HL-60 (cell line): ENCODE data around the gene COMMD10.

ENCODE experiments used
- DNase-seq, 2 experiments: peaks; one replicate each; pipeline ENCODE4 v3.0.0-alpha.2; 2010 to 2020; ENCODE audit warnings: low read depth in 1 of 2, low spot score in 1 of 2
- H3K27ac ChIP-seq: fragments of 250-450 bp; sonication (Bioruptor Pico); replicated peaks from 2 replicates; pipeline ENCODE4 v1.5.1; 2020; ENCODE audit warnings: mild to moderate bottlenecking, moderate library complexity
- H3K27me3 ChIP-seq: fragments of 250-450 bp; sonication (Bioruptor Pico); 2 replicates; pipeline ENCODE4 v1.5.1; 2021; ENCODE audit warnings: mild to moderate bottlenecking, moderate library complexity; ENCODE audit not compliant: insufficient read depth, poor library complexity, severe bottlenecking
- H3K4me3 ChIP-seq: replicated peaks from 2 replicates; pipeline ENCODE4 v1.5.1; 2011; ENCODE audit warnings: mild to moderate bottlenecking, control low read depth, low read length; ENCODE audit not compliant: insufficient read depth
- CTCF ChIP-seq: IDR thresholded peaks from one replicate; pipeline ENCODE4 v1.5.1; 2011; ENCODE audit warnings: low read length, control low read depth, inconsistent platforms; ENCODE audit not compliant: insufficient read depth
- GABPA ChIP-seq: IDR thresholded peaks from 2 replicates; pipeline ENCODE4 v1.6.1; 2012; ENCODE audit warnings: low read depth
- POLR2AphosphoS5 ChIP-seq: IDR thresholded peaks from 2 replicates; pipeline ENCODE4 v1.6.1; 2012; ENCODE audit warnings: low read depth
- REST ChIP-seq: IDR thresholded peaks from 2 replicates; pipeline ENCODE4 v1.6.1; 2012; ENCODE audit warnings: low read depth; ENCODE audit not compliant: insufficient replicate concordance
- SPI1 ChIP-seq: IDR thresholded peaks from 2 replicates; pipeline ENCODE4 v1.6.1; 2012; ENCODE audit warnings: low read depth, mild to moderate bottlenecking, borderline replicate concordance

The COMMD10 gene

DNA sequence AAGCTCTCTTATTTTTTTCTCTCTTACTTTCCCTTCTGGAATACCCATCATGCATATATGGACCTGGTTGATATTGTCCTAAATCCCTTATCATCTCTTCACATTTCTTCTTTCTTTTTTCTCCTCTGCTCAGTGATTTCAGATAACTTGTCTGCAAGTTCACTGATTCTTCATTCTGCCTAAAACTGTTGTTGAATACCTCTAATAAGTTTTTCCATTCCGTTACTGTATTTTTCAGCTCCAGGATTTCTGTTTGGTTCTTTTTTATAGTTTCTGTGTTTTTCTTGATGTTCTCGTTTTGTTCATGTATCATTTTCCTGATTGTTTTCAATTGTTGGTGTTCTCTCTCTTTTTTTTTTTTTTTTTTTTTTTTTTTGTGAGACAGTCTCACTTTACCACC lies 203.7 kb downstream of the COMMD10 start:
- TF ChIP-seq SPI1 = no peak
- no peak for TF ChIP-seq REST
- no peak for TF ChIP-seq POLR2AphosphoS5
- TF ChIP-seq GABPA = no peak
- no peak for TF ChIP-seq CTCF

GRCh38 chr5:116289276-116289675 lies 204.5 kb downstream of the COMMD10 start:
- H3K4me3 ChIP-seq = no peak overlapping the region
- DNase-seq = no peak
- H3K27ac ChIP-seq = no peak overlapping the region
- H3K27me3 ChIP-seq = no peaks in the 10 kb centered on the region
- TF ChIP-seq SPI1 = no peak
- TF ChIP-seq GABPA = no peak
- no peak for TF ChIP-seq CTCF
- TF ChIP-seq POLR2AphosphoS5 = no peak
- TF ChIP-seq REST = no peak

More for the DNA sequence above, 203.7 kb downstream of the COMMD10 start:
- Histone ChIP-seq H3K4me3 (no peak overlapping the region), H3K27ac (no peak overlapping the region), H3K27me3 (no peaks in the 10 kb centered on the region)
- no peak for DNase-seq

DNA sequence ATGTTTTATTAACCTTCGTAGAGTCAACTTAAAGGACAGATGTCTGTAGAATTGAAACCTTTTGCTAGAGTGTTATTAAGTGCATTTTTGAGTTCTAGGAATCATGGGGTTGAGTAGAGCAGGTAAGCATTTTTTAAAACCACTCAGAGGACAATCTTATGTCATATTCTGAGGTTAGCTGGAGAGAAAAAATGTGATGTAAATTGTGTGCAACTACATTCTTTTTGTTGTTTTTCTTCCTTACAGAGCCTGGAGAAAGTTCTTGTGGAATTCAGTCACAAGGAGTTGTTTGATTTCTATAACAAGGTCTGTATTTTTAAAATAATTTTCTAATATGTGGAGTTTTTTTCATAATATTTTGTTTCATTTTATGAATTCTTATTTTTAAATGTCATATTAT lies 206.4 kb downstream of the COMMD10 start:
- H3K27me3 ChIP-seq = no peaks in the 10 kb centered on the region
- no peak overlapping the region for H3K27ac ChIP-seq
- no peak for DNase-seq
- no peak overlapping the region for H3K4me3 ChIP-seq
- TF ChIP-seq CTCF (no peak), GABPA (no peak), SPI1 (no peak), POLR2AphosphoS5 (no peak), REST (no peak)
